HG02884 (cell line): Measurements from ENCODE around the gene AIP.

Source experiments
- ATAC-seq: cut with Tn5 transposase; IDR thresholded peaks from one replicate; pipeline ENCODE4 v1.9.1; 2021; ENCODE audit warnings: mild to moderate bottlenecking, moderate library complexity; ENCODE audit not compliant: unreplicated experiment

The AIP gene

GRCh38 chr11:67482827-67483798 lies at the start of gene AIP:
AIP (plus strand) TSS chr11:67483026; CDS start chr11:67483159, 133 bp downstream.
- ATAC-seq, result peak; percentile 57

- ATAC-seq, result no peak
Measured at GRCh38 chr11:67433536-67434394, 49.1 kb upstream of the AIP start.

GRCh38 chr11:67434395-67434881 lies 48.4 kb upstream of the AIP start:
- no peak for ATAC-seq

GRCh38 chr11:67435031-67435726 lies 47.6 kb upstream of the AIP start:
- ATAC-seq, result no peak

GRCh38 chr11:67435727-67436458 lies 46.9 kb upstream of the AIP start:
- ATAC-seq, result no peak

GRCh38 chr11:67436459-67437081 lies 46.3 kb upstream of the AIP start:
- peak; percentile 45 for ATAC-seq

GRCh38 chr11:67437082-67437808 lies 45.6 kb upstream of the AIP start, which contains the start of gene PTPRCAP:
PTPRCAP (minus strand) TSS chr11:67437682; CDS start chr11:67437619, 63 bp downstream.
- no peak for ATAC-seq

GRCh38 chr11:67437809-67438157 lies 45.0 kb upstream of the AIP start:
- no peak for ATAC-seq

- ATAC-seq, result no peak
Measured at GRCh38 chr11:67438158-67438902, 44.5 kb upstream of the AIP start.

GRCh38 chr11:67439321-67440228 lies 43.3 kb upstream of the AIP start:
- ATAC-seq, result no peak

GRCh38 chr11:67440229-67441097 lies 42.4 kb upstream of the AIP start:
- ATAC-seq, result no peak

- ATAC-seq, result no peak
Measured at GRCh38 chr11:67441098-67441563, 41.7 kb upstream of the AIP start.

GRCh38 chr11:67441731-67442351 lies 41.0 kb upstream of the AIP start:
- no peak for ATAC-seq

- no peak for ATAC-seq
Measured at GRCh38 chr11:67442504-67443404, 40.1 kb upstream of the AIP start.

- ATAC-seq, result no peak
Measured at GRCh38 chr11:67445515-67445914, 37.3 kb upstream of the AIP start.
